Measurements from ENCODE around the gene PTPRM. TPM values are rescaled to one million over a fixed set of nuclear protein-coding genes. Genes with fewer than 3 reads are reported as not detected.

PTPRM gene
- total and polyA plus RNA-seq, 4 donors: 61.1 to 146 (median 87.5) TPM

DNA sequence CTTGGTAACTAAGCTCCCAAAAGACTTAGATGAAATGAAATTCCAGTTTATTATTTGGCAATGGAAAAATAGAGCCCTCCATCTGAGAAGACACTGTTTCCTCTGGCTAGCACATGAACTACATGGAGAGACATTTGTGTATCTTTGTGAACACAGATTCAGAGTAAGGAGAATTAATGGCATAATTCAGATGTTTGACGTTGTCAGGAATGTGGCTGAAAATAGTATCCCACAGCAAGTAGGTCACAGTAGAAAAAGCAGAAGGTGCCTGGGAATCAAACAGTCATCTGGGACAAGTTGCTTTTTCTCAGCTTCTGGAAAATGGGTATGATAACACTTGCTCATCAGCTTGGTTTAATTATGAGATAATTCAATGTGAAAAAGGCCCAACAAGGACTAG lies 288.6 kb downstream of the PTPRM start:
- Histone ChIP-seq H3K27ac (ENCODE audit: low read depth in 1 of 2, low read length in 1 of 2) (peak overlapping the region in 1 of 2 donors; percentile 62), H3K4me3 (no peak overlapping the region), H3K9me3 (ENCODE audit: control insufficient read depth in 4 of 4, insufficient read depth in 3 of 4, low read length in 3 of 4) (no peaks in the 10 kb centered on the region), H3K36me3 (ENCODE audit: control insufficient read depth in 4 of 4, insufficient read depth in 4 of 4, low read length in 4 of 4) (no peaks in the 10 kb centered on the region), H3K4me1 (ENCODE audit: control insufficient read depth in 5 of 5, insufficient read depth in 5 of 5, low read length in 5 of 5) (peaks cover 0 to 30% (median 3%) of the 10 kb centered on the region in 5 donors), H3K27me3 (ENCODE audit: control insufficient read depth in 3 of 3, insufficient read depth in 3 of 3, low read length in 2 of 3) (no peaks in the 10 kb centered on the region), H3K9ac (ENCODE audit: insufficient read depth in 1 of 2, low read length in 2 of 2) (no peak overlapping the region)
- no peak for TF ChIP-seq CTCF (IDR thresholded peaks at IDR 0.05; ENCODE audit: control extremely low read depth, extremely low read depth)
- WGBS, 2 donors: 0 to 46% methylated on average over 1 of the region's 1 CpG
- DNase-seq (no peak), ATAC-seq (ENCODE audit: insufficient read depth, low FRiP score) (no peak)

- ATAC-seq (ENCODE audit: insufficient read depth, low FRiP score) (no peak), DNase-seq (no peak)
- H3K36me3 ChIP-seq (ENCODE audit: control insufficient read depth in 4 of 4, insufficient read depth in 4 of 4, low read length in 4 of 4): no peaks in the 10 kb centered on the region
- peak overlapping the region; percentile 33 to 62 for H3K27ac ChIP-seq (ENCODE audit: low read depth in 1 of 2, low read length in 1 of 2)
- no peak overlapping the region for H3K4me3 ChIP-seq
- no peaks in the 10 kb centered on the region for H3K27me3 ChIP-seq (ENCODE audit: control insufficient read depth in 3 of 3, insufficient read depth in 3 of 3, low read length in 2 of 3)
- 91% methylated on average over 3 of the region's 3 CpGs for WGBS, 2 donors
- no peaks in the 10 kb centered on the region for H3K9me3 ChIP-seq (ENCODE audit: control insufficient read depth in 4 of 4, insufficient read depth in 3 of 4, low read length in 3 of 4)
- no peak for TF ChIP-seq CTCF (IDR thresholded peaks at IDR 0.05; ENCODE audit: control extremely low read depth, extremely low read depth)
- peaks cover 0 to 33% (median 7%) of the 10 kb centered on the region in 5 donors for H3K4me1 ChIP-seq (ENCODE audit: control insufficient read depth in 5 of 5, insufficient read depth in 5 of 5, low read length in 5 of 5)
- no peak overlapping the region for H3K9ac ChIP-seq (ENCODE audit: insufficient read depth in 1 of 2, low read length in 2 of 2)
These were observed 289.0 kb downstream of the PTPRM start for GRCh38 chr18:7856116-7856515.

GRCh38 chr18:7856733-7857132 lies 289.6 kb downstream of the PTPRM start:
- no peaks in the 10 kb centered on the region for H3K36me3 ChIP-seq (ENCODE audit: control insufficient read depth in 4 of 4, insufficient read depth in 4 of 4, low read length in 4 of 4)
- no peak for TF ChIP-seq CTCF (IDR thresholded peaks at IDR 0.05; ENCODE audit: control extremely low read depth, extremely low read depth)
- no peaks in the 10 kb centered on the region for H3K27me3 ChIP-seq (ENCODE audit: control insufficient read depth in 3 of 3, insufficient read depth in 3 of 3, low read length in 2 of 3)
- DNase-seq: no peak
- H3K4me1 ChIP-seq (ENCODE audit: control insufficient read depth in 5 of 5, insufficient read depth in 5 of 5, low read length in 5 of 5): peaks cover 0 to 33% (median 9%) of the 10 kb centered on the region in 5 donors
- no peaks in the 10 kb centered on the region for H3K9me3 ChIP-seq (ENCODE audit: control insufficient read depth in 4 of 4, insufficient read depth in 3 of 4, low read length in 3 of 4)
- H3K9ac ChIP-seq (ENCODE audit: insufficient read depth in 1 of 2, low read length in 2 of 2): no peak overlapping the region
- no peak overlapping the region for H3K4me3 ChIP-seq
- no peak for ATAC-seq (ENCODE audit: insufficient read depth, low FRiP score)
- 69 to 73% methylated on average over 2 of the region's 2 CpGs for WGBS, 2 donors
- H3K27ac ChIP-seq (ENCODE audit: low read depth in 1 of 2, low read length in 1 of 2): peak overlapping the region; percentile 53 to 72

GRCh38 chr18:7857562-7857961 lies 290.4 kb downstream of the PTPRM start:
- Histone ChIP-seq H3K27me3 (ENCODE audit: control insufficient read depth in 3 of 3, insufficient read depth in 3 of 3, low read length in 2 of 3) (no peaks in the 10 kb centered on the region), H3K4me3 (no peak overlapping the region), H3K9me3 (ENCODE audit: control insufficient read depth in 4 of 4, insufficient read depth in 3 of 4, low read length in 3 of 4) (no peaks in the 10 kb centered on the region), H3K9ac (ENCODE audit: insufficient read depth in 1 of 2, low read length in 2 of 2) (no peak overlapping the region), H3K36me3 (ENCODE audit: control insufficient read depth in 4 of 4, insufficient read depth in 4 of 4, low read length in 4 of 4) (no peaks in the 10 kb centered on the region), H3K4me1 (ENCODE audit: control insufficient read depth in 5 of 5, insufficient read depth in 5 of 5, low read length in 5 of 5) (peaks cover 0 to 33% (median 9%) of the 10 kb centered on the region in 5 donors), H3K27ac (ENCODE audit: low read depth in 1 of 2, low read length in 1 of 2) (peak overlapping the region in 1 of 2 donors; percentile 24)
- no peak for DNase-seq
- 73 to 87% methylated on average over 1 of the region's 1 CpG for WGBS, 2 donors
- no peak for ATAC-seq (ENCODE audit: insufficient read depth, low FRiP score)
- TF ChIP-seq CTCF (IDR thresholded peaks at IDR 0.05; ENCODE audit: control extremely low read depth, extremely low read depth): no peak

Measured in lung (tissue), 12 donors.